Effector memory CD8-positive, alpha-beta T cell (primary cell): ENCODE data around the gene DDX47.

Experiments used
- ATAC-seq: fragments of 150-1000 bp; cut with Tn5 transposase; replicated peaks from 2 replicates; pipeline ENCODE4 v1.10.0; 2021; ENCODE audit warnings: mild to moderate bottlenecking, moderate library complexity
- DNase-seq, 3 experiments: peaks; one replicate each; pipeline ENCODE4 v3.0.0; 2021
- H3K27ac Mint-ChIP-seq, 2 donors: one replicate each; pipeline ENCODE4 v1.8.0; 2022; ENCODE audit warnings: mild to moderate bottlenecking in 2 of 2, mixed read lengths in 2 of 2, moderate library complexity in 2 of 2
- H3K27me3 Mint-ChIP-seq, 2 donors: one replicate each; pipeline ENCODE4 v1.8.0; 2022; ENCODE audit warnings: mixed read lengths in 2 of 2
- H3K36me3 Mint-ChIP-seq: one replicate; pipeline ENCODE4 v1.8.0; 2022; ENCODE audit warnings: mild to moderate bottlenecking, moderate library complexity, mixed read lengths; ENCODE audit not compliant: insufficient read depth
- H3K4me1 Mint-ChIP-seq, 2 donors: one replicate each; pipeline ENCODE4 v1.8.0; 2022; ENCODE audit warnings: low read depth in 2 of 2, mixed read lengths in 2 of 2
- H3K4me3 Mint-ChIP-seq, 2 donors: one replicate each; pipeline ENCODE4 v1.8.0; 2022; ENCODE audit warnings: mild to moderate bottlenecking in 2 of 2, mixed read lengths in 2 of 2, moderate library complexity in 2 of 2
- H3K9me3 Mint-ChIP-seq, 2 donors: one replicate each; pipeline ENCODE4 v1.8.0; 2022; ENCODE audit warnings: mixed read lengths in 2 of 2

Gene DDX47

DNA sequence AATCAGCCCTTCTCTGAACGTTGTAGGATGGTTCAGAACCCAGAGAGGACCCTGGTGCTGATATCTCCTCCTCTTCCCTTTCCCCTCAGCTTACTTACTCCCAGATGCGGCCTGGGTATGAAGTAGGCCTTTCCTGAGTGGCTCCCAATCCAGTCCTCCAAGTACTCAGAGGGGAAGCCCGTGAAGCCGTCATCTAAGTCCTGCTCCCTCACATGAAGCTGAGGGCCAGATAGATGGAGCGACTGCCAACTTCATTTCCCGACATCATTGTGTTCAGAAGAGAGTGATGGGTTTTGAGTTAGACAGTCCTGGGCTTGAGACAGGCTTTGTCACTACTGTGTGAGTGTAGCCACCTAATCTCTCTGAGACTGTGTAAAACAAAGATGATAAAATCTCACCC, 25.0 kb upstream of the DDX47 start:
- Mint-ChIP-seq H3K4me3 (peak overlapping the region; percentile 85), H3K9me3 (no peaks in the 10 kb centered on the region), H3K36me3 (peaks cover 8% of the 10 kb centered on the region), H3K27ac (peak overlapping the region in 1 of 2 donors; percentile 86), H3K27me3 (no peaks in the 10 kb centered on the region), H3K4me1 (peaks cover 7 to 11% of the 10 kb centered on the region in 2 donors)
- ATAC-seq (no peak), DNase-seq (no peak)

- no peaks in the 10 kb centered on the region for H3K27me3 Mint-ChIP-seq
- H3K27ac Mint-ChIP-seq: peak overlapping the region; percentile 28 to 86
- H3K36me3 Mint-ChIP-seq: peaks cover 8% of the 10 kb centered on the region
- peak; percentile 65 for ATAC-seq
- peak; percentile 46 to 56 (median 48) for DNase-seq
- peaks cover 7 to 11% of the 10 kb centered on the region in 2 donors for H3K4me1 Mint-ChIP-seq
- peak overlapping the region; percentile 65 to 85 for H3K4me3 Mint-ChIP-seq
- H3K9me3 Mint-ChIP-seq: no peaks in the 10 kb centered on the region
Measured at GRCh38 chr12:12788675-12789368, 24.3 kb upstream of the DDX47 start.

- H3K4me1 Mint-ChIP-seq: peaks cover 7 to 11% of the 10 kb centered on the region in 2 donors
- no peaks in the 10 kb centered on the region for H3K9me3 Mint-ChIP-seq
- peaks cover 6% of the 10 kb centered on the region for H3K36me3 Mint-ChIP-seq
- H3K27ac Mint-ChIP-seq: no peak overlapping the region
- no peak overlapping the region for H3K4me3 Mint-ChIP-seq
- no peak for ATAC-seq
- DNase-seq: no peak
- no peaks in the 10 kb centered on the region for H3K27me3 Mint-ChIP-seq
Measured at GRCh38 chr12:12790956-12791355, 22.2 kb upstream of the DDX47 start.

DNA sequence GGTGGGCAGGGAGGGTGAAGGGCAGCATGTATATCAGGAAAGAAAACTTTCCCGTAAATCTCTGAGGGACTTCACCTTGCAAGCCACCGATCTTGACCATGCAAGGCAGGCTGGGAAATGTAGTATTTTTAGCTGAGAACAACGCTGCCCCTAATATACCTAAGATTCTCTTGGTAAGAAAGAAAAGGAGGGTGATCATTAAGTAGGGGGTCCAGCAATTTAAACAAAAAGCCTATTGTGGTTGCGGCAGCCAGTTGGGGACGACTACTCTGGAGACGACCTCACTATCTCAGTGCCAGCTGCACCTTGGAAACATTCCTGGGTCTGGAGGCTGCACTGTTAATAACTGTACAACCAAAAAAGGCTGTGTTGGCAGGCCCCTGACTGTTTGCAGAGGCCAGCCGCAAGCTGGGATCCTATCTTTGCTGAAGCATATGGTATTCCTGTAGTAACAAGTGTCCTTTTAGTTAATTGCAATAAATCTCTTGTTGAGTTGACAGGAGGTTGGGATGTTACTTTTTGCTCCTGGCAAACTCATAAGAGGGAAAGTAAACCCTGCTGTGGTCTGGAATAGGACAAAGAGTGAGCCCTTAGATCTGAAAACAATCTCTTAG, 21.3 kb upstream of the DDX47 start:
- Mint-ChIP-seq H3K36me3 (peaks cover 4% of the 10 kb centered on the region), H3K4me3 (no peak overlapping the region), H3K4me1 (peaks cover 5 to 11% of the 10 kb centered on the region in 2 donors), H3K27me3 (no peaks in the 10 kb centered on the region), H3K27ac (no peak overlapping the region), H3K9me3 (no peaks in the 10 kb centered on the region)
- ATAC-seq (no peak), DNase-seq (no peak)

- Mint-ChIP-seq H3K9me3 (no peaks in the 10 kb centered on the region), H3K36me3 (peaks cover 4% of the 10 kb centered on the region)
Measured at GRCh38 chr12:12792421-12792820, 20.7 kb upstream of the DDX47 start.

GRCh38 chr12:12794686-12795085, 18.5 kb upstream of the DDX47 start:
- H3K9me3 Mint-ChIP-seq: no peaks in the 10 kb centered on the region
- ATAC-seq (no peak), DNase-seq (no peak)
- H3K4me3 Mint-ChIP-seq: no peak overlapping the region
- peaks cover 0 to 2% of the 10 kb centered on the region in 2 donors for H3K4me1 Mint-ChIP-seq
- no peaks in the 10 kb centered on the region for H3K36me3 Mint-ChIP-seq
- H3K27me3 Mint-ChIP-seq: no peaks in the 10 kb centered on the region
- H3K27ac Mint-ChIP-seq: no peak overlapping the region

More at GRCh38 chr12:12792421-12792820, 20.7 kb upstream of the DDX47 start:
- no peaks in the 10 kb centered on the region for H3K27me3 Mint-ChIP-seq
- peaks cover 5 to 9% of the 10 kb centered on the region in 2 donors for H3K4me1 Mint-ChIP-seq
- H3K27ac Mint-ChIP-seq: no peak overlapping the region
- ATAC-seq (no peak), DNase-seq (no peak)
- no peak overlapping the region for H3K4me3 Mint-ChIP-seq

DNA sequence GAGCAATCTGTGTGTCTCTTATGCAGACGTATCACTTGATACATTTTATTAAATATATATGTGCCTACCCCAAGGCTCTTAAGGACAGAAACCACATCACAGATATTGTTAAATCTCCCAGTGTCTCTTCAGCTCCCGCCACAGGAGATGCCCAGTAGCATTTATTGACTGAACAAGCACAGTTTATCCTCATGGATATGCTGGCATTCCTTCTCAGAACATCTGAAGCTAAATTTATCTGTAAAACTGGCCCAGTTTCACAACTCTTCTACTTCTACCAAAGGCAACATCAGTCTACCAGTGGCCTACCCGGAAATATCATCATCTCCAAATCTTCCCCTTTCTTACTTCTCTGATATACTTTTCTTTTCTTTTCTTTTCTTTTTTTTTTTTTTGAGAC, 17.0 kb upstream of the DDX47 start:
- DNase-seq: no peak
- no peak overlapping the region for H3K4me3 Mint-ChIP-seq
- no peak overlapping the region for H3K27ac Mint-ChIP-seq
- H3K27me3 Mint-ChIP-seq: no peaks in the 10 kb centered on the region
- no peaks in the 10 kb centered on the region for H3K36me3 Mint-ChIP-seq
- peaks cover 0 to 2% of the 10 kb centered on the region in 2 donors for H3K4me1 Mint-ChIP-seq
- H3K9me3 Mint-ChIP-seq: no peaks in the 10 kb centered on the region
- no peak for ATAC-seq

DNA sequence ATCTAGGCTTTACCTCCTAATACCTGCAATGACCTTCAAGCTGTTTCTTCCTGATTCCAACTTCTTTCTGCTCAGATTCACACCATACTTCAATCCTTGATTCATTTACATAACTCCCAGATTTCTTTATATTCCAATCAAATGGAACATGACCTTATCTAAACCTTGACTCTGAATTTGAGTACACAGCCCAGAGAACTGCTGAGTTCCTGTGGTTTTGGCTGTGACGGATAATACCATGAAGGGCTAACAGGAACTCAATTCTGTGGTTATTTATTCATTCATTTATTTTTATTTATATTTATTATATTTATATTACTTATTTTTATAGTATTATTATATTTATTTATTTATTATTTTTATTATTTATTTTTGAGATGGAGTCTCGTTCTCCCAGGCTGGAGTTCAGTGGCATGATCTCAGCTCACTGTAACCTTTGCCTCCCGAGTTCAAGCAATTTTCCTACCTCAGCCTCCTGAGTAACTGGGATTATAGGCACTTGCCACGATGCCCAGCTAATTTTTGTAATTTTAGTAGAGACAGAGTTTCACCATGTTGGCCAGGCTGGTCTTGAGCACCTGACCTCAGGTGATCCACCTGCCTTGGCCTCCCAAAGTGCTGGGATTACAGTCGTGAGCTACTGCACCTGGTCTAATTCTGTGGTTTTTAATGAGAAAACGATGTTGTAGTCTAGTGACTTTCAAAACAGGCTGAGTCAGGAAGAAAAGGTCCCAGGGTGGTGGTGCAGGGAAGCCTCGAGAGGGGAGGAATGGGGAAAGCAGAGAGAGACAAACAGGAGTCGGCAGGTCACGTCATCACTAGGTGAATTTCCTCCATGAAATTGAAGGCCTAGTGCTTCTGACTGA, 16.0 kb upstream of the DDX47 start:
- no peaks in the 10 kb centered on the region for H3K27me3 Mint-ChIP-seq
- ATAC-seq (no peak), DNase-seq (no peak)
- no peak overlapping the region for H3K4me3 Mint-ChIP-seq
- H3K36me3 Mint-ChIP-seq: no peaks in the 10 kb centered on the region
- peaks cover 2% of the 10 kb centered on the region in 2 donors for H3K4me1 Mint-ChIP-seq
- H3K9me3 Mint-ChIP-seq: no peaks in the 10 kb centered on the region
- H3K27ac Mint-ChIP-seq: no peak overlapping the region

DNA sequence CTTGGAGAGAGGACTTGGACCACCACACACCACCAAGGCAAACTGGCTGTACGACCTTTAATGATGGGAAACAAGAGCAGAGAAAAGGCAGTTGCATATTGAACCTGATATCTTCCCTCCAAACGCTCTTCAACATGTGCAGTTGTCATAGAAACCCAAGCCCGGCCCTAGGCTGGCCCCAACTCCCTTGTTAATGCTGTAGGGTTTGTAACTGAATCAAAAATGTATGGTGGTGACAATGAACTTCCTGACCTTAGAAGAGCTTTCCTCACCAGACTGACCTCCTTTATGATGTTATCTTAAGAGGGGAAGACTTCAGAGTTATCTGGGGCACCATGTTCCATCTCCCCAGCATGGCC, 15.4 kb upstream of the DDX47 start:
- ATAC-seq: no peak
- Mint-ChIP-seq H3K27ac (no peak overlapping the region), H3K9me3 (no peaks in the 10 kb centered on the region), H3K27me3 (no peaks in the 10 kb centered on the region), H3K36me3 (no peaks in the 10 kb centered on the region), H3K4me3 (no peak overlapping the region), H3K4me1 (peaks cover 2 to 5% of the 10 kb centered on the region in 2 donors)
- no peak for DNase-seq

DNA sequence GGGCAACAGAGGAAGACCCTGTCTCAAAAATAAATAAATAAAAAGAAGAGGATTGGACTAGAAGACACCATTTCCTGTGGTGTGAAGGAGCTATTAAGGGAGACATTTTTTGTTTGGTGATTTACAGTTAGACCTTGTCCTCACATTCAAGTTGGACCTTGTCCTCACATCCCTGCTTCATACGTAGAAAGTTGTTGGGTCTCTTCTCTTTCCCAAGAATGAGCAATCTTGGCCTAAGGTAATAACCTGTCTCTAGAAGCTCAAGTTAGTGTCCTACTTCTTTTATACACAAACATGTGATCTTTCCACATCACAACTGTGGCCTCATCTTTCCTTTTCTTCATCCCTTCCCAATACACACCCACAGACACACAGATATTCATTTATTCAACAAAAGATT, 14.7 kb upstream of the DDX47 start:
- no peaks in the 10 kb centered on the region for H3K9me3 Mint-ChIP-seq

DNA sequence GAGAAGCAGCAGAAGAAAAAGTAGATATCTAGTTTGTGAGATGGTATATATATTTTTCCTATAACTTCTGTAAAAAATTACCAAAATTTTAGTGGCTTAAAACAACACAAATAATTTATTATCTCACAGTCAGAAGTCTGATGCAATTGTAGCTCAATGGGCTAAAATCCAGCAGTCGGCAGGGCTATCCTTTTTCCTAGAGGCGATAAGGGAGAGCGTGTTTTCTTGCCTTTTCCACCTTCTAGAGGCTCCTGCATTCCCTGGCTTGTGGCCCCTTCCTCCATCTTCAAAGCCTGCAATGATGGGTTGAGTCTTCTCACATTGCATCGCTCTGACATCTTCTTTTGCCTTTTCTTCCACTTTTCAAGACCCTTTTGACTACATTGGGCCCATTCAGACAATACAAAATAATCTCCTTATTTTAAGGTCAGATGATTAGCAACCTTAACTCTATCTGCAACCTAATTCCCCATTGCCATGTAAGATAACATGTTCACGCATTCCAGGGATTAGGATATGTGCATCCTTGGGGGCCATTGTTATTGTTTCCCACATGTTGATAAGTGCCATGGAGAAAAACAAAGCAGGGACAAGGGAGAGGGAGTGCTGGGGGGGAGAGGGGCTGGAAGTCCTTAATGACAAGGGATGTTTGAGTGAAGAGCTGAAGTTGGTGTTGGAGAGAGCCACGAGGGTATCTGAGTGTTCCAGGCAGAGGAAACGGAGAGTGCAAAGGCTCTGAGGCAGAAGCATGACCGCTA, 13.8 kb upstream of the DDX47 start:
- H3K36me3 Mint-ChIP-seq: no peaks in the 10 kb centered on the region
- H3K9me3 Mint-ChIP-seq: no peaks in the 10 kb centered on the region
- DNase-seq (no peak), ATAC-seq (no peak)
- H3K4me3 Mint-ChIP-seq: no peak overlapping the region
- peaks cover 5 to 10% of the 10 kb centered on the region in 2 donors for H3K4me1 Mint-ChIP-seq
- no peaks in the 10 kb centered on the region for H3K27me3 Mint-ChIP-seq
- H3K27ac Mint-ChIP-seq: no peak overlapping the region

More for the DNA sequence above, 14.7 kb upstream of the DDX47 start:
- Mint-ChIP-seq H3K27ac (no peak overlapping the region), H3K4me3 (no peak overlapping the region), H3K27me3 (no peaks in the 10 kb centered on the region), H3K36me3 (no peaks in the 10 kb centered on the region), H3K4me1 (peaks cover 5 to 10% of the 10 kb centered on the region in 2 donors)
- no peak for ATAC-seq
- DNase-seq: no peak

DNA sequence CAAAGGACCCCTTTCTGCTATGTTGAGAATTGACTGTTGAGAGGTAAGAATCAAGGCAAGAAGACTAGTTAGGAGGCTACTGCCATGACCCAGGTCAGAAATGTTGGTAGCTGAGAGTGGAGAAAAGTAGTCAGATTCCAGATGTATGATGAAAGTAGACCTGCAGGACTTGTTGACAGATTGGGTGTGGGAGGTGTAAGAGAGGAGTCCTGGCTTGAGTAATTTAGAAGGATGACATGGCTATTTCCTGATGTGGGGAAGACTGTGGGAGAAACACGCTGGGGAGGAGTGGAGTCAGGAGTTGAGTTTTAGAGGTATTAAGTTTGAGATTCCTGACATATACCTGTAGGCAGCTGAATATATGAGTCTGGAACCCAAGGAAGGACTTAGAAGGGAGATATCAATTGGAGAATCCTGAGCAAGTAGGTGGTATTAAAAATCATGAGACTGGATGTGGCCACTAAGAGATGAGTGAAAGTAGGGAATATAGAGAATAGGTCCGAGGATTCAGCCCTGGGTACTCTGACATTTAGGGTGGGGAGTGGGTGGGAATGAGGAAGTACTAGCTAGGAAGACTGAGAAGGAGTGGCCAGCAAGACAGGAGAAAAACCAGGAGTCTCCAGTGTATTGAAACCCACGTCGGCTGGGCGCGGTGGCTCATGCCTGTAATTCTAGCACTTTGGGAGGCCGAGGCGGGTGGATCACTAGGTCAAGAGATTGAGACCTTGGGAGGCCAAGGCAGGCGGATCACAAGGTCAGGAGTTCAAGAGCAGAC, 12.6 kb upstream of the DDX47 start:
- ATAC-seq (no peak), DNase-seq (no peak)
- H3K4me1 Mint-ChIP-seq: peaks cover 5 to 14% of the 10 kb centered on the region in 2 donors
- H3K4me3 Mint-ChIP-seq: no peak overlapping the region
- H3K27ac Mint-ChIP-seq: peak overlapping the region in 1 of 2 donors; percentile 14
- H3K9me3 Mint-ChIP-seq: no peaks in the 10 kb centered on the region
- no peaks in the 10 kb centered on the region for H3K27me3 Mint-ChIP-seq
- H3K36me3 Mint-ChIP-seq: no peaks in the 10 kb centered on the region
